ENCODE data around the gene SUMO4.
"Not testable (repeated sequence)": the region's sequence is repeated elsewhere in the genome, so short reads cannot be mapped to it uniquely, and the experiment has no call there.

SUMO4 gene

GRCh38 chr6:149431905-149432775 is 32.1 kb downstream of the SUMO4 start:
- DNase-seq (ENCODE audit: low spot score), result peak; percentile 86

- no peak for DNase-seq (ENCODE audit: low spot score)
These were observed 33.3 kb downstream of the SUMO4 start for GRCh38 chr6:149433405-149433804.

- no peak for DNase-seq (ENCODE audit: low spot score)
These were observed 33.8 kb downstream of the SUMO4 start for GRCh38 chr6:149433881-149434280.

GRCh38 chr6:149435919-149436586 is 36.0 kb downstream of the SUMO4 start:
- DNase-seq (ENCODE audit: low spot score), result no peak

GRCh38 chr6:149436647-149437046 is 36.6 kb downstream of the SUMO4 start:
- no peak for DNase-seq (ENCODE audit: low spot score)

- no peak for DNase-seq (ENCODE audit: low spot score)
These were observed 37.1 kb downstream of the SUMO4 start for GRCh38 chr6:149437212-149437611.

- DNase-seq (ENCODE audit: low spot score), result no peak
These were observed 38.8 kb downstream of the SUMO4 start for GRCh38 chr6:149438855-149439254.

GRCh38 chr6:149439626-149440025 is 39.6 kb downstream of the SUMO4 start:
- DNase-seq (ENCODE audit: low spot score), result no peak

GRCh38 chr6:149440735-149441671 is 40.9 kb downstream of the SUMO4 start:
- no peak for DNase-seq (ENCODE audit: low spot score)

GRCh38 chr6:149441740-149442139 is 41.7 kb downstream of the SUMO4 start:
- DNase-seq (ENCODE audit: low spot score), result no peak

GRCh38 chr6:149443411-149444181 is 43.5 kb downstream of the SUMO4 start:
- no peak for DNase-seq (ENCODE audit: low spot score)

- DNase-seq (ENCODE audit: low spot score), result not testable (repeated sequence)
These were observed 44.5 kb downstream of the SUMO4 start for GRCh38 chr6:149444360-149445094.

GRCh38 chr6:149445095-149445466 is 45.0 kb downstream of the SUMO4 start:
- DNase-seq (ENCODE audit: low spot score), result no peak

GRCh38 chr6:149445573-149445972 is 45.5 kb downstream of the SUMO4 start:
- DNase-seq (ENCODE audit: low spot score), result no peak

GRCh38 chr6:149446791-149447376 is 46.8 kb downstream of the SUMO4 start:
- no peak for DNase-seq (ENCODE audit: low spot score)

GRCh38 chr6:149448821-149449453 is 48.9 kb downstream of the SUMO4 start:
- DNase-seq (ENCODE audit: low spot score), result no peak

- no peak for DNase-seq (ENCODE audit: low spot score)
These were observed 50.0 kb downstream of the SUMO4 start for GRCh38 chr6:149449831-149450678.

Data from globus pallidus (tissue), 1 donor.